ENCODE measurements around the gene ZYX. TPM values are rescaled to one million over a fixed set of nuclear protein-coding genes. Genes with fewer than 3 reads are reported as not detected.
"Not testable (repeated sequence)": the region's sequence is repeated elsewhere in the genome, so short reads cannot be mapped to it uniquely, and the experiment has no call there.

ZYX gene
- total RNA-seq, 1 donor from 2014 or later = 86.2 TPM

- Histone ChIP-seq H3K4me3 (no peak overlapping the region), H3K4me1 (peaks cover 3% of the 10 kb centered on the region), H3K9me3 (no peaks in the 10 kb centered on the region), H3K27ac (no peak overlapping the region), H3K36me3 (no peaks in the 10 kb centered on the region), H3K27me3 (no peaks in the 10 kb centered on the region)
- intact Hi-C loops (cut with DNase I) = no loop called here
- DNase-seq (ENCODE audit: extremely low spot score in 2 of 2) = no peak
- no peak for TF ChIP-seq CTCF (IDR thresholded peaks at IDR 0.05)
- TF ChIP-seq POLR2A (IDR thresholded peaks at IDR 0.05) = no peak
- TF ChIP-seq POLR2AphosphoS5 (IDR thresholded peaks at IDR 0.05; ENCODE audit: insufficient read depth in 1 of 2, low read depth in 1 of 2) = no peak
Observed at GRCh38 chr7:143397710-143398530, 16.8 kb downstream of the ZYX start.

- H3K36me3 ChIP-seq = no peaks in the 10 kb centered on the region
- no peaks in the 10 kb centered on the region for H3K4me1 ChIP-seq
- no peaks in the 10 kb centered on the region for H3K27me3 ChIP-seq
- TF ChIP-seq CTCF (IDR thresholded peaks at IDR 0.05) (no peak), POLR2AphosphoS5 (IDR thresholded peaks at IDR 0.05; ENCODE audit: insufficient read depth in 1 of 2, low read depth in 1 of 2) (no peak), POLR2A (IDR thresholded peaks at IDR 0.05) (no peak)
- H3K9me3 ChIP-seq = no peaks in the 10 kb centered on the region
- DNase-seq (ENCODE audit: extremely low spot score in 2 of 2) = no peak
- intact Hi-C loops (cut with DNase I) = no loop called here
- no peak overlapping the region for H3K27ac ChIP-seq
- no peak overlapping the region for H3K4me3 ChIP-seq
Observed at GRCh38 chr7:143398616-143399015, 17.5 kb downstream of the ZYX start.

- no peak overlapping the region for H3K27ac ChIP-seq
- no peaks in the 10 kb centered on the region for H3K4me1 ChIP-seq
- no peak for TF ChIP-seq POLR2A (IDR thresholded peaks at IDR 0.05)
- TF ChIP-seq POLR2AphosphoS5 (IDR thresholded peaks at IDR 0.05; ENCODE audit: insufficient read depth in 1 of 2, low read depth in 1 of 2) = no peak
- TF ChIP-seq CTCF (IDR thresholded peaks at IDR 0.05) = no peak
- no peaks in the 10 kb centered on the region for H3K9me3 ChIP-seq
- H3K36me3 ChIP-seq = no peaks in the 10 kb centered on the region
- DNase-seq (ENCODE audit: extremely low spot score in 2 of 2) = no peak
- H3K4me3 ChIP-seq = no peak overlapping the region
- intact Hi-C loops (cut with DNase I) = no loop called here
- no peaks in the 10 kb centered on the region for H3K27me3 ChIP-seq
Observed at GRCh38 chr7:143399151-143399550, 18.0 kb downstream of the ZYX start.

GRCh38 chr7:143399642-143400041 is 18.5 kb downstream of the ZYX start:
- no peak for DNase-seq (ENCODE audit: extremely low spot score in 2 of 2)
- intact Hi-C loops (cut with DNase I) = no loop called here
- no peak overlapping the region for H3K4me3 ChIP-seq
- no peak for TF ChIP-seq POLR2AphosphoS5 (IDR thresholded peaks at IDR 0.05; ENCODE audit: insufficient read depth in 1 of 2, low read depth in 1 of 2)
- TF ChIP-seq POLR2A (IDR thresholded peaks at IDR 0.05) = no peak
- TF ChIP-seq CTCF (IDR thresholded peaks at IDR 0.05) = no peak
- H3K9me3 ChIP-seq = no peaks in the 10 kb centered on the region
- no peaks in the 10 kb centered on the region for H3K27me3 ChIP-seq
- H3K4me1 ChIP-seq = no peaks in the 10 kb centered on the region
- H3K27ac ChIP-seq = no peak overlapping the region
- H3K36me3 ChIP-seq = no peaks in the 10 kb centered on the region

GRCh38 chr7:143401265-143401664 is 20.1 kb downstream of the ZYX start:
- DNase-seq (ENCODE audit: extremely low spot score in 2 of 2) = no peak
- Histone ChIP-seq H3K27me3 (no peaks in the 10 kb centered on the region), H3K4me3 (no peak overlapping the region), H3K27ac (no peak overlapping the region), H3K9me3 (no peaks in the 10 kb centered on the region), H3K36me3 (no peaks in the 10 kb centered on the region), H3K4me1 (no peaks in the 10 kb centered on the region)
- intact Hi-C loops (cut with DNase I) = no loop called here
- TF ChIP-seq POLR2AphosphoS5 (IDR thresholded peaks at IDR 0.05; ENCODE audit: insufficient read depth in 1 of 2, low read depth in 1 of 2) (no peak), POLR2A (IDR thresholded peaks at IDR 0.05) (no peak), CTCF (IDR thresholded peaks at IDR 0.05) (no peak)

GRCh38 chr7:143402233-143402632 is 21.1 kb downstream of the ZYX start:
- H3K36me3 ChIP-seq; H3K9me3 ChIP-seq; H3K27ac ChIP-seq; DNase-seq (ENCODE audit: extremely low spot score in 2 of 2); H3K4me3 ChIP-seq; H3K27me3 ChIP-seq; H3K4me1 ChIP-seq; intact Hi-C loops (cut with DNase I): not testable (repeated sequence)

All from vagina (tissue), 2 donors.